Left lobe of liver (tissue), 2 donors: ENCODE measurements around the gene TOMM70. TPM values are rescaled to one million over a fixed set of nuclear protein-coding genes. Genes with fewer than 3 reads are reported as not detected.

Experiments used
- ATAC-seq: fragments of 200-7000 bp; cut with Tn5 transposase; one replicate; pipeline ENCODE4 v1.9.1; 2020; ENCODE audit warnings: mild to moderate bottlenecking, moderate library complexity
- DNase-seq: peaks from one replicate; pipeline ENCODE4 v3.0.0-alpha.2; 2020; ENCODE audit warnings: low spot score
- total RNA-seq: library from RNA; stranded (reverse); gene quantifications from one replicate; pipeline ENCODE4 v1.2.1, GENCODE V29; 2021
- donor health status: DM: no; HTN: no; CAD: no; lungs with moderate emphysema.
- donor health status: DM: no; HTN: yes; CAD: no.

Gene TOMM70
- total RNA-seq, 1 donor from 2014 or later = 27.3 TPM

- DNase-seq (no peak), ATAC-seq (no peak)
Measured at GRCh38 chr3:100412912-100413590, 12.2 kb upstream of the TOMM70 start.

GRCh38 chr3:100411091-100411982 is 10.4 kb upstream of the TOMM70 start:
- DNase-seq = no peak
- ATAC-seq = peak; percentile 21

- ATAC-seq = no peak
Measured at GRCh38 chr3:100407977-100408532, 7.2 kb upstream of the TOMM70 start.

GRCh38 chr3:100407164-100407563 is 6.3 kb upstream of the TOMM70 start:
- DNase-seq (no peak), ATAC-seq (no peak)

More at GRCh38 chr3:100407977-100408532, 7.2 kb upstream of the TOMM70 start:
- DNase-seq = no peak

- no peak for ATAC-seq
- DNase-seq = no peak
Measured at GRCh38 chr3:100404250-100404548, 3.3 kb upstream of the TOMM70 start.

- ATAC-seq = peak; percentile 7
- DNase-seq = peak; percentile 57
Measured at GRCh38 chr3:100403362-100404249, 2.7 kb upstream of the TOMM70 start.

- ATAC-seq = no peak
Measured at GRCh38 chr3:100402891-100403290, 2.0 kb upstream of the TOMM70 start.

GRCh38 chr3:100402256-100402655 is 1.4 kb upstream of the TOMM70 start:
- ATAC-seq = no peak
- DNase-seq = no peak

More at GRCh38 chr3:100402891-100403290, 2.0 kb upstream of the TOMM70 start:
- no peak for DNase-seq

- DNase-seq = peak; percentile 47
- peak; percentile 11 for ATAC-seq
Measured at GRCh38 chr3:100401674-100402041, 769 bp upstream of the TOMM70 start.

GRCh38 chr3:100400419-100400779 is 490 bp downstream of the TOMM70 start:
- DNase-seq (no peak), ATAC-seq (peak; percentile 4)

GRCh38 chr3:100399341-100400071 is 1.4 kb downstream of the TOMM70 start:
- ATAC-seq (no peak), DNase-seq (no peak)

- ATAC-seq (peak; percentile 7), DNase-seq (peak; percentile 72)
Measured at GRCh38 chr3:100396967-100397366, 3.9 kb downstream of the TOMM70 start.

GRCh38 chr3:100395679-100396431 is 5.0 kb downstream of the TOMM70 start:
- no peak for ATAC-seq
- no peak for DNase-seq

- no peak for ATAC-seq
- DNase-seq = no peak
Measured at GRCh38 chr3:100389025-100389424, 11.9 kb downstream of the TOMM70 start.

GRCh38 chr3:100386437-100387074 is 14.3 kb downstream of the TOMM70 start:
- ATAC-seq (peak; percentile 79), DNase-seq (no peak)

- no peak for ATAC-seq
- no peak for DNase-seq
Measured at GRCh38 chr3:100384733-100385525, 16.0 kb downstream of the TOMM70 start.

- DNase-seq = no peak
- no peak for ATAC-seq
Measured at GRCh38 chr3:100376301-100376700, 24.6 kb downstream of the TOMM70 start.

- peak; percentile 42 for ATAC-seq
- no peak for DNase-seq
Measured at GRCh38 chr3:100374521-100374920, 26.4 kb downstream of the TOMM70 start.
